ENCODE measurements around the gene FSTL4. TPM values are rescaled to one million over a fixed set of nuclear protein-coding genes. Genes with fewer than 3 reads are reported as not detected.

FSTL4 gene
- total and polyA plus RNA-seq, 4 donors, result 0.02 to 0.18 TPM; not detected in 2

- TF ChIP-seq, protein P1, sequence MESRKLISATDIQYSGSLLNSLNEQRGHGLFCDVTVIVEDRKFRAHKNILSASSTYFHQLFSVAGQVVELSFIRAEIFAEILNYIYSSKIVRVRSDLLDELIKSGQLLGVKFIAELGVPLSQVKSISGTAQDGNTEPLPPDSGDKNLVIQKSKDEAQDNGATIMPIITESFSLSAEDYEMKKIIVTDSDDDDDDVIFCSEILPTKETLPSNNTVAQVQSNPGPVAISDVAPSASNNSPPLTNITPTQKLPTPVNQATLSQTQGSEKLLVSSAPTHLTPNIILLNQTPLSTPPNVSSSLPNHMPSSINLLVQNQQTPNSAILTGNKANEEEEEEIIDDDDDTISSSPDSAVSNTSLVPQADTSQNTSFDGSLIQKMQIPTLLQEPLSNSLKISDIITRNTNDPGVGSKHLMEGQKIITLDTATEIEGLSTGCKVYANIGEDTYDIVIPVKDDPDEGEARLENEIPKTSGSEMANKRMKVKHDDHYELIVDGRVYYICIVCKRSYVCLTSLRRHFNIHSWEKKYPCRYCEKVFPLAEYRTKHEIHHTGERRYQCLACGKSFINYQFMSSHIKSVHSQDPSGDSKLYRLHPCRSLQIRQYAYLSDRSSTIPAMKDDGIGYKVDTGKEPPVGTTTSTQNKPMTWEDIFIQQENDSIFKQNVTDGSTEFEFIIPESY (IDR thresholded peaks at IDR 0.05), result no peak
- TF ChIP-seq JUND (IDR thresholded peaks at IDR 0.05) (no peak), MAX (IDR thresholded peaks at IDR 0.05) (no peak), EGR1 (IDR thresholded peaks at IDR 0.05; ENCODE audit: low read depth in 2 of 2) (no peak), RAD21 (IDR thresholded peaks at IDR 0.05) (no peak), REST (IDR thresholded peaks at IDR 0.05) (no peak)
- no peaks in the 10 kb centered on the region for H3K27me3 ChIP-seq (ENCODE audit: control insufficient read depth in 4 of 4, insufficient read depth in 4 of 4, low read length in 3 of 4)
- H3K27ac ChIP-seq (ENCODE audit: low read depth in 1 of 2, low read length in 2 of 2), result peak overlapping the region in 1 of 2 donors; percentile 43
- WGBS, result 44% methylated on average over 6 of the region's 6 CpGs
- DNase-seq (ENCODE audit: low spot score), result no peak
- no peak overlapping the region for H3K4me3 ChIP-seq (ENCODE audit: low read depth in 1 of 3, low read length in 3 of 3)
- H3K36me3 ChIP-seq (ENCODE audit: control insufficient read depth in 4 of 4, insufficient read depth in 3 of 4, low read depth in 1 of 4, low read length in 3 of 4), result no peaks in the 10 kb centered on the region
- no peaks in the 10 kb centered on the region for H3K9me3 ChIP-seq (ENCODE audit: control insufficient read depth in 4 of 4, low read length in 3 of 4)
- H3K4me1 ChIP-seq (ENCODE audit: control insufficient read depth in 4 of 4, insufficient read depth in 4 of 4, low read length in 3 of 4), result peaks cover 2 to 21% (median 11%) of the 10 kb centered on the region in 4 donors
- no peak overlapping the region for H3K9ac ChIP-seq (ENCODE audit: low read depth in 1 of 2, low read length in 2 of 2)
These were observed 380.3 kb downstream of the FSTL4 start for GRCh38 chr5:133232011-133232410.

- H3K27me3 ChIP-seq (ENCODE audit: control insufficient read depth in 4 of 4, insufficient read depth in 4 of 4, low read length in 3 of 4), result no peaks in the 10 kb centered on the region
- H3K4me3 ChIP-seq (ENCODE audit: low read depth in 1 of 3, low read length in 3 of 3), result no peak overlapping the region
- WGBS, result 71% methylated on average over 9 of the region's 9 CpGs
These were observed 381.3 kb downstream of the FSTL4 start for GRCh38 chr5:133230823-133231578.

More at GRCh38 chr5:133230823-133231578, 381.3 kb downstream of the FSTL4 start:
- Histone ChIP-seq H3K9me3 (ENCODE audit: control insufficient read depth in 4 of 4, low read length in 3 of 4) (no peaks in the 10 kb centered on the region), H3K9ac (ENCODE audit: low read depth in 1 of 2, low read length in 2 of 2) (no peak overlapping the region), H3K4me1 (ENCODE audit: control insufficient read depth in 4 of 4, insufficient read depth in 4 of 4, low read length in 3 of 4) (peaks cover 4 to 21% (median 12%) of the 10 kb centered on the region in 4 donors), H3K27ac (ENCODE audit: low read depth in 1 of 2, low read length in 2 of 2) (no peak overlapping the region), H3K36me3 (ENCODE audit: control insufficient read depth in 4 of 4, insufficient read depth in 3 of 4, low read depth in 1 of 4, low read length in 3 of 4) (no peaks in the 10 kb centered on the region)
- no peak for TF ChIP-seq FOXA1 (IDR thresholded peaks at IDR 0.05)
- no peak for TF ChIP-seq EGR1 (IDR thresholded peaks at IDR 0.05; ENCODE audit: low read depth in 2 of 2)
- no peak for TF ChIP-seq HNF4A (conservative IDR thresholded peaks at IDR 0.05)
- TF ChIP-seq MAX (IDR thresholded peaks at IDR 0.05), result no peak
- no peak for TF ChIP-seq NR2F2 (IDR thresholded peaks at IDR 0.05)
- TF ChIP-seq RAD21 (IDR thresholded peaks at IDR 0.05), result no peak
- TF ChIP-seq, protein P1 (IDR thresholded peaks at IDR 0.05), result no peak
- no peak for TF ChIP-seq YY1 (IDR thresholded peaks at IDR 0.05)
- no peak for TF ChIP-seq RXRA (IDR thresholded peaks at IDR 0.05)
- TF ChIP-seq TAF1 (conservative IDR thresholded peaks at IDR 0.05), result no peak
- no peak for DNase-seq (ENCODE audit: low spot score)

All from liver (tissue), 9 donors.